ENCODE data around the gene HESX1.

HESX1 gene

DNA sequence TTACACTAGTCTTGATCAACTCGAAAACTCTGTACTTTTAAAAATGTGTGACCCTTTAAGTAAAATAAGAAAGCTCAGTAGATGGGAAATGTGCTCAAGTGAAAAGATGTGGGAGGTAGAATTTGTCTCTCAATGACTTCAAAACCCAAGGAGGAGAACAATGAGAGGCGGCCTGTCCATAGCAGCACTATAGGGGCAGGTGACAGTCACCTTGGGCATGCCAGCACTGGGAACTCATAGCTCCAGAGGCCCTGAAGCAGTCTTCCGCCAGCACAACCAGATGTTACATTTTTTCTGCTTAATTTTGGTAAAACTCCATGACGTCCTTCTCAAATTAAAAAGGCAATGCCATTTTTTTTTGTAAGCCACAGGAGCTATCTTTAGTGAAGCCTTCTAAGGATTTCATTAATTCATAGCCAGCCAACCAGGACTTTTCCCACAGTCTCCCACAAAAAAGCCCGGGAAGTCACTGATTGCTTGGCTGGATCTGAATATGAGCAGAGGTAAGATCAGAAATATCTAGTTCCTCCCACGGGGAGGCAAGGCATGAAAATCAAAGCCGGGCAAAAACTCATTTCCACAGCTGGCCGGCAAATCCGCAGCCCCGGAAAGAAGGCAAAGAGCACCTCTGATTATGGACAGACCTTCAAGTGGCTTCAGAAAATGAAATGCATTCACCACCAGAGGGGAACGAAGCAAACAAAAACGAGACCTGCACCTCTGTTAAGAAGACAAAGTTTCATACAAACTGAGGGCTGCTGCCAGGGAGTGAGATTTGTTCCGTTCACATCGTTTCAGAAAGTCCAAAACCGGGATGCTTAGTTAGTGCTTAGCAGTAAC, 45.1 kb downstream of the HESX1 start:
- no peak overlapping the region for H3K27ac ChIP-seq (ENCODE audit: low read depth, low read length)
- no peak for TF ChIP-seq EZH2phosphoT487 (IDR thresholded peaks at IDR 0.05; ENCODE audit: borderline replicate concordance, low read length)
- TF ChIP-seq, protein P1, sequence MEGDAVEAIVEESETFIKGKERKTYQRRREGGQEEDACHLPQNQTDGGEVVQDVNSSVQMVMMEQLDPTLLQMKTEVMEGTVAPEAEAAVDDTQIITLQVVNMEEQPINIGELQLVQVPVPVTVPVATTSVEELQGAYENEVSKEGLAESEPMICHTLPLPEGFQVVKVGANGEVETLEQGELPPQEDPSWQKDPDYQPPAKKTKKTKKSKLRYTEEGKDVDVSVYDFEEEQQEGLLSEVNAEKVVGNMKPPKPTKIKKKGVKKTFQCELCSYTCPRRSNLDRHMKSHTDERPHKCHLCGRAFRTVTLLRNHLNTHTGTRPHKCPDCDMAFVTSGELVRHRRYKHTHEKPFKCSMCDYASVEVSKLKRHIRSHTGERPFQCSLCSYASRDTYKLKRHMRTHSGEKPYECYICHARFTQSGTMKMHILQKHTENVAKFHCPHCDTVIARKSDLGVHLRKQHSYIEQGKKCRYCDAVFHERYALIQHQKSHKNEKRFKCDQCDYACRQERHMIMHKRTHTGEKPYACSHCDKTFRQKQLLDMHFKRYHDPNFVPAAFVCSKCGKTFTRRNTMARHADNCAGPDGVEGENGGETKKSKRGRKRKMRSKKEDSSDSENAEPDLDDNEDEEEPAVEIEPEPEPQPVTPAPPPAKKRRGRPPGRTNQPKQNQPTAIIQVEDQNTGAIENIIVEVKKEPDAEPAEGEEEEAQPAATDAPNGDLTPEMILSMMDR (IDR thresholded peaks at IDR 0.05; ENCODE audit: low read depth, low read length, poor library complexity, severe bottlenecking) = no peak
- H3K36me3 ChIP-seq (ENCODE audit: control insufficient read depth, low read length) = no peaks in the 10 kb centered on the region
- no peaks in the 10 kb centered on the region for H3K4me1 ChIP-seq (ENCODE audit: control insufficient read depth, low read length)
- H3K9me2 ChIP-seq (replicated peaks; ENCODE audit: control insufficient read depth, low read length) = no peaks in the 10 kb centered on the region
- H4K20me1 ChIP-seq (ENCODE audit: control insufficient read depth, insufficient read depth, low read depth, low read length) = no peaks in the 10 kb centered on the region
- H3K4me3 ChIP-seq (ENCODE audit: low read length) = no peak overlapping the region
- peaks cover 12% of the 10 kb centered on the region for H3K27me3 ChIP-seq (ENCODE audit: control insufficient read depth, low read length)
- no peaks in the 10 kb centered on the region for H3K79me2 ChIP-seq (ENCODE audit: control insufficient read depth, low read length)
- H3K9me3 ChIP-seq (ENCODE audit: control insufficient read depth, insufficient read depth, low read length) = no peaks in the 10 kb centered on the region
- no peaks in the 10 kb centered on the region for H3F3A ChIP-seq (ENCODE audit: control insufficient read depth, insufficient read depth)
- no peak overlapping the region for H3K4me2 ChIP-seq (ENCODE audit: low read length)

DNA sequence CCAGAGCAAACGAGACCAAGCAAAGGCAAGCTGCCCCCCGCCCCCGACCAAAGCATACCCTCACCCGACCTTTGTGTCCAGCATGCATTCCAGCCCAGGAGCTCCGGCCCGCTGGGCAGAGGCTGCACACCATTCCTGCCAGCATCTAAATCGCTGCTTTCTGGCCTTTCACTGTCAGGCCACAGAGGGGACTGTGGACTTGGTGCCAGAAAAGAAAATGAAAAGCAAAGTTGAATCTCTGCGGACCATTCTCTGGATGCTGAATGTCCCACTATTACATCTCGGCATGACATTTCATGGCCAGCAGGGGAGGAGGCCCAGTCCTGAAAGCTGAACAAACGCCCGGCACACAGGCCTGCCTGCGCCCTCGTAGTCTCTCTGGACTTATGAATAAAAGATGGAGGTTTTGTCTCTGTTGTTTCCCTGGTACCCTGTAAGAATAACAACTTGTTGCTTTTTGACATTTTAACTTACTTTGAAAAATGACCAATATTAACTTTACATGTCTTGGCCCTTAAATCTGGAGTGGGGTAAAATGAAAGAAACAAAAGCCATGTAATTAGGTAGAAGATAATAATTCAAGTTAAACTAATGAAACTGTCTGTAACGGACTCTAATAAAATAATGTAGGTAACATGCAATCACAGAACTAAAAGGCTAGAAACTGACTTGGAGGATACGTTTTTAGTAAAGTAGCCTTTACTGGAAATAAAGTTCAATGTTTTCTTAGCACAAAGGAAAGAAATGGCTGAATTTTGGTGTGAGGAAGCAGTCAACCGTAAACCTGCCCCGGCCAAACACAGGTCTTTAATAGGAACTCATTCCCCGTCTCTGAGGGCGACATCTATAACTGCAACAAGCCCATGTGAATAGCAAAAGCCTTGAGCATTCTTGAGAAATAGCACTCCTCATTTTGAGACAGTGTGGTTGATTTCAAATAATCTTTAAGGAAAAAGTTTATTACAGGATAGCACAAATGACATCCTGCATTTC, 47.3 kb downstream of the HESX1 start:
- H3F3A ChIP-seq (ENCODE audit: control insufficient read depth, insufficient read depth) = no peaks in the 10 kb centered on the region
- TF ChIP-seq, protein P1 (IDR thresholded peaks at IDR 0.05; ENCODE audit: low read depth, low read length, poor library complexity, severe bottlenecking) = no peak
- no peak for TF ChIP-seq EZH2phosphoT487 (IDR thresholded peaks at IDR 0.05; ENCODE audit: borderline replicate concordance, low read length)
- H3K79me2 ChIP-seq (ENCODE audit: control insufficient read depth, low read length) = no peaks in the 10 kb centered on the region
- no peak overlapping the region for H3K4me2 ChIP-seq (ENCODE audit: low read length)
- H3K4me3 ChIP-seq (ENCODE audit: low read length) = no peak overlapping the region
- H3K27ac ChIP-seq (ENCODE audit: low read depth, low read length) = no peak overlapping the region
- H3K36me3 ChIP-seq (ENCODE audit: control insufficient read depth, low read length) = no peaks in the 10 kb centered on the region
- no peaks in the 10 kb centered on the region for H3K9me2 ChIP-seq (replicated peaks; ENCODE audit: control insufficient read depth, low read length)
- H3K9me3 ChIP-seq (ENCODE audit: control insufficient read depth, insufficient read depth, low read length) = no peaks in the 10 kb centered on the region
- H3K27me3 ChIP-seq (ENCODE audit: control insufficient read depth, low read length) = peaks cover 12% of the 10 kb centered on the region
- H3K4me1 ChIP-seq (ENCODE audit: control insufficient read depth, low read length) = no peaks in the 10 kb centered on the region
- H4K20me1 ChIP-seq (ENCODE audit: control insufficient read depth, insufficient read depth, low read depth, low read length) = no peaks in the 10 kb centered on the region

DNA sequence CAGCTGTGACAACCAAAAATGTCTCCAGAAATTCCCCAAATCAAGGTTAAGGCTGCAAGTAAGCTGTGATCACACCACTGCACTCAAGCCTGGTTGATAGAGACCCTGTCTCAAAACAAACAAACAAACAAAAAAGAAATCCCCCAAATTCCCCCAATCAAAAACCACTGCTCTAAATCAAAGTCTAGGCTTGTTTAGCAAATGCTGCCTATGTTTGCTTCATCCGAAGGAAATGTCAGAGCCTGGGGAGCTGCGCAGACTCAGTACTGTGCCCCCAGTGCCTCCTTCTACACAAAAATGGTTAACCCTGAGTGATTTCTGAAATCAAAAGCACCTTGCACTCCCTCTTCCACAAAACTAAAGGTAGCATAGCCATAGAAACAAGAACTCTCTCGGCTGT, 48.0 kb downstream of the HESX1 start:
- H3K9me3 ChIP-seq (ENCODE audit: control insufficient read depth, insufficient read depth, low read length) = no peaks in the 10 kb centered on the region
- no peaks in the 10 kb centered on the region for H4K20me1 ChIP-seq (ENCODE audit: control insufficient read depth, insufficient read depth, low read depth, low read length)
- no peak overlapping the region for H3K27ac ChIP-seq (ENCODE audit: low read depth, low read length)
- H3K79me2 ChIP-seq (ENCODE audit: control insufficient read depth, low read length) = no peaks in the 10 kb centered on the region
- no peaks in the 10 kb centered on the region for H3K4me1 ChIP-seq (ENCODE audit: control insufficient read depth, low read length)
- H3K4me2 ChIP-seq (ENCODE audit: low read length) = no peak overlapping the region
- H3F3A ChIP-seq (ENCODE audit: control insufficient read depth, insufficient read depth) = no peaks in the 10 kb centered on the region
- no peaks in the 10 kb centered on the region for H3K36me3 ChIP-seq (ENCODE audit: control insufficient read depth, low read length)
- TF ChIP-seq EZH2phosphoT487 (IDR thresholded peaks at IDR 0.05; ENCODE audit: borderline replicate concordance, low read length) = no peak
- TF ChIP-seq, protein P1 (IDR thresholded peaks at IDR 0.05; ENCODE audit: low read depth, low read length, poor library complexity, severe bottlenecking) = no peak
- peaks cover 12% of the 10 kb centered on the region for H3K27me3 ChIP-seq (ENCODE audit: control insufficient read depth, low read length)
- H3K4me3 ChIP-seq (ENCODE audit: low read length) = no peak overlapping the region
- H3K9me2 ChIP-seq (replicated peaks; ENCODE audit: control insufficient read depth, low read length) = no peaks in the 10 kb centered on the region
